GM19035 (cell line): ENCODE data around the gene GNAQ.

Experiments
- ATAC-seq: cut with Tn5 transposase; IDR thresholded peaks from one replicate; pipeline ENCODE4 v1.9.1; 2021; ENCODE audit not compliant: unreplicated experiment

The GNAQ gene

GRCh38 chr9:77975036-77975435 is 56.6 kb downstream of the GNAQ start:
- no peak for ATAC-seq

DNA sequence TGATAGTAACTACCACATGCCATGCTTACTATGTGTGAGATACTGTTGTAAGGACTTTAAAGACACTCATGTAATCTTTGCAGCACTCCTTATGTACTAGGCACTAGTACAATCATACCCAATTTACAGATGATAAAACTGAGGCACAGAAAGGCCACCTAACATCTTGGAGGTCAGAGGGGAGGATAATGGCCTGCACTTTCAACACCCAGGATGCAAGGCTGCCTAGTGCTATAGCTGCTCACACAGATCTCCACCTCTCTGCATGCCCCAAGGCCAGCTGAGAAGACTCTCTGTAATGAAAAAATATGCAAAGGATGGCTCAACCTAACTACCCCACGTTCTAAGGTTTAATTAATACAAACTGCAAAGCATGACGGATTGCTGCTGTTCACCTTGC is 57.2 kb downstream of the GNAQ start:
- no peak for ATAC-seq

DNA sequence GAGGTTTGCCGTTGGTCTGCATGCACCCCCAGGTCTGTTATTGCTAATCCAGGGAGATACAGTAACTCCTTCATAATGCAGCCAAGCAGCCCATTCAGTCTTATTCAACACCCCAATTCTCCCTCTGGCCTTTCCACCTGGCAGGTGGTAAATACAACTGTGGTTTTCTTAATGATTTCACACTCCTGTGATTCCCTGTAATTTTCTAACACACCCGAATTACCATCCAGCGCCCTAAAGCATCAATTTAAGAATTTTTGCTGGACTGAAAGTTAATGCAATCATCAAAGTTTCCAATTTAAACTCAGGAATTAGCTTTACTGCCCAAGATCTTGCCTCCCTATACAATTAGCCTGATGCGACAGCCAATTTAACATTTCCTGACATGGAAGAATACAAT is 62.5 kb downstream of the GNAQ start:
- ATAC-seq = no peak

- ATAC-seq = no peak
Measured at GRCh38 chr9:77968506-77968905, 63.1 kb downstream of the GNAQ start.

GRCh38 chr9:77966718-77967117 is 64.9 kb downstream of the GNAQ start:
- no peak for ATAC-seq

- no peak for ATAC-seq
Measured at GRCh38 chr9:77965445-77966123, 66.0 kb downstream of the GNAQ start.

- no peak for ATAC-seq
Measured at GRCh38 chr9:77964258-77964657, 67.4 kb downstream of the GNAQ start.

GRCh38 chr9:77961541-77961940 is 70.1 kb downstream of the GNAQ start:
- no peak for ATAC-seq

DNA sequence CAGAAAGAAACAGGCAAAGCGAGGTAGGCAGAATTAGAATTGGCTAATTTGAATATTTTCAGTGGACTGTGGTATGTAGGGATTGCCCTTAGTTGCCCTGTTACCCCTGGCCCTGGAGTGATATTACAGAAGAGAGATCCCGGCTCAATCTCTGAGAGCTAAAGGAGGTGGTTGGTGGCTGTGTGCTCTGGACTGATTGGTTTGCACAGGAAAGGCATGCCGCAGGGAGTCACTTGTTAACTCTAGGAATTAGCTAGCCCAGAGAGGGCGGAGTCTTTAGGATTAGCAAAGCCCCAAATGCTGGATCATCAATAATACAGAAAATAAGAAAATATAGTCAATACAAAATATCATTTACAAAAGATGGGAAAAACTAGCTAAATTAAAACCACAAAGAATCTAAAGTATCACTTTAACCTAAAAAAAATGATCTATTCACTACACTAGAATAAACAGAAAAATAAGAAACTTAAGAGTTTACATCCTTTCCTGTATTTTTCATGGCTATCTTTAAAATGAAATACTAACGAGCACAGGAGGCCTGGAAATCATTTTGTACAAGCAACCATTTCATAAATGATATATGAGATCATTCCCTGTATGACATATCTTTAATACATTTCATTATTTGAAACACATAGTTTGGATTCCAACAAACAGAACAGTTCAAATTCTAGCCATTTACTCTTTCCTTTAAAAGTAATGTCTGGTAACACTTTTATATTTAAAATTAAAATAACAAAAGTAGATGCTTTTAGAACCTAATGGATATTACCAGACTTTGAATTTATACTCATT is 71.1 kb downstream of the GNAQ start:
- no peak for ATAC-seq

GRCh38 chr9:77959803-77960202 is 71.8 kb downstream of the GNAQ start:
- no peak for ATAC-seq

DNA sequence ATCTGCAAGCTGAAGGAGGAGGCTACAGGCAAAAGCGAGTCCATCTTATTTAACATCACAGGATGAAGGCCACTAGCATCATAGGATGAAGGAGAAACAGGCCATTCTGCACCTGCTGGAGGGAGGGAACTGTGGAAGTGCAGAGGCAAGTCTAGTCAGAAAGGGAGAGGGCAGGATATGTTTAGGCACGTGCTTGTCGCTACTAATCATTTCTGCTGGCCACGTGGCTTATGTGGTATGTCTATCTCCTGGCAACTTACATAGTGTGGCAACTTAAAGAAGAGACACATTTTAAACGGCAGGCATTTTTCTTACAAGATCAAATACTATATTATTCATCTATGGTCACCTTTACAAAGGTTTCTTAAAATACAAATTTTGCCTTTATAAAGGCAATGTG is 74.0 kb downstream of the GNAQ start:
- no peak for ATAC-seq

- no peak for ATAC-seq
Measured at GRCh38 chr9:77956555-77956954, 75.1 kb downstream of the GNAQ start.

- no peak for ATAC-seq
Measured at GRCh38 chr9:77954666-77955015, 77.0 kb downstream of the GNAQ start.

- ATAC-seq = no peak
Measured at GRCh38 chr9:77954013-77954665, 77.5 kb downstream of the GNAQ start.

- ATAC-seq = no peak
Measured at GRCh38 chr9:77953590-77953989, 78.0 kb downstream of the GNAQ start.

- ATAC-seq = no peak
Measured at GRCh38 chr9:77952635-77953328, 78.8 kb downstream of the GNAQ start.

DNA sequence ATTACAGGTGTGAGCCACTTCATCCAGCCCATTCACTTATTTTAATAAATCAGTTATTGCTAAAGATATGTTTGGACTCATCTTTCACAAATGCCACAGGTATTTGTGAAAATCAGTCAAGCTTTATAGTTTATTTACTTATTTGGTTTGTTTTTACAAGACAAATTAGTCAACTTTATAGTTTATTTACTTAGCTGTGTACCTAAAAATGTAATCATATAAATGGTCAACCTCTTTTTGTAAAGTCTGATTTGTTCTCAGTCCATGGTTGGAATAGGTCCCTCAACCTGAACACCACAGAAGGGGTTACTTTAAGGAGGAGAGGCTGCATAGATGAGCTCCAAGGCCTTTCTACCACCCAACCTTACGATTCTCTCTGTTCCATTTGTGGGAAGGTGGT is 80.2 kb downstream of the GNAQ start:
- ATAC-seq = no peak

DNA sequence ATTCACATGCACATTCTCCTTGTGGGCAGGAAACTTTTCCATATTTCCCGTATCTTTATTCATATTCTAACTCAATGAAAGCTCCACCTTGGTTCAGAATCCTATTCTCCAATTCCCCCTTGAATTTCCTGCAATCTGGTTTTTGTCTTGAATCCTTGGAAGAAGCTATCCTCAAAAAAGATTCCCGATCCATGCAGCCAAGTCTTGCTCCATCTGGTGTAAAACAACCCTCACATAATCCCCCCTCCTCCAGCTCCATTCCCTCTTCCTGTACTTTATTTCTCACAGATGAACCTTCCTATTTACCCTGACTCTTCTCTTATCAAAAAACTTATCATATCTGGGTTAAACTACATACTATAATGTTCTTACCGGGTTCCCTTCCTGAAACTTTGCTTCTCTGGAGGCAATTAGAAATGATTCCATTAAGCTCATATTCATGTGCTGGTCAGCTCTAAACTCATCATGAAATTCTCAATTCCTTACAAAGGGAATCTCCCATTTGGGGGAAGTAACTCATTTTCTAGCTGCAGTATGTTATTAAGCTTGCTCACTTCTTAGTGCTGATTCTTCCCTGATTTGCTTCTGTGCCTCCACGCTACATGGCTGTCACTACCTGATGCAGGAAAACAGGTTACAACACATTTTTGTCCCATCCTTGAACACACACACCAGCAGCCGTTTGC is 81.7 kb downstream of the GNAQ start:
- ATAC-seq = no peak

- ATAC-seq = no peak
Measured at GRCh38 chr9:77947651-77948050, 84.0 kb downstream of the GNAQ start.

- no peak for ATAC-seq
Measured at GRCh38 chr9:77946969-77947620, 84.5 kb downstream of the GNAQ start.

GRCh38 chr9:77946296-77946695 is 85.3 kb downstream of the GNAQ start:
- no peak for ATAC-seq
